UCSD-AML1 (cell line): ENCODE data around the gene FBXL7.

Experiments
- DNase-seq: peaks from one replicate; lab custom pipeline; 2025; ENCODE audit not compliant: unreplicated experiment; lab: John Stamatoyannopoulos, UW

The FBXL7 gene

DNA sequence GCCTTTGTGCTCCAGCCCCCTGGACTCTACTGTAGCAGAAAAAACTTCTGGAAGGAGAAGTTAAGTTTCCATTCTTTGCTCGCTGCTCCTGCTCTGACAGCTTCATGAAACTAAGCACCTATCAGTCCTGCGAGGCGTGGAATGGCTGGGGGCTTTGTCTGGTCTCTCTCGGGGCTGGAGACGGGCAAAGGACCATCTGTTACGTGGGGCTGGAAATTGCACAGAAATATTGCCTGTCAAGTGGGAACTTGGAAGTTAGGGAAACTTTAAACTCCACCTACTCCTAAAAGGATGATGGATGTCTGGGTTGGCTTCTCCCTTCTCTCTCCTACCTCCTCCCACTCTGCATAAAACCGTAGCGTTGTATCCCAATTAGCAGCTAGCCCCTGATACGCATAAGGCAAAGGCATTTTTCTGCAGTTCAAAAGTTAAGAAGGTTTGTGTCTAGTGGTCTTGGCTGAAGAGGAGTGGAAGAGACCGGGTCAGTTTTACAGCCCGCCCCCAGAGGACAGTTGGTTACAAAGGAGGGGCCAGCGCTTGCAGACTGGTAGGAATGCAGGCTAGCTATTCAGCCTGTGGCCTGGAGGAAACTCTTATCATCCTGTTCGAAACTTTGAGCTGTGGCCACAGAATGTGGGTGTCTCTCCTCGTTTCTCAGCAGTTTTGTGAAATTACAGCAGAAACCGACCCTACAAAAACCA, 1.3 kb downstream of the FBXL7 start:
- DNase-seq = no peak

DNA sequence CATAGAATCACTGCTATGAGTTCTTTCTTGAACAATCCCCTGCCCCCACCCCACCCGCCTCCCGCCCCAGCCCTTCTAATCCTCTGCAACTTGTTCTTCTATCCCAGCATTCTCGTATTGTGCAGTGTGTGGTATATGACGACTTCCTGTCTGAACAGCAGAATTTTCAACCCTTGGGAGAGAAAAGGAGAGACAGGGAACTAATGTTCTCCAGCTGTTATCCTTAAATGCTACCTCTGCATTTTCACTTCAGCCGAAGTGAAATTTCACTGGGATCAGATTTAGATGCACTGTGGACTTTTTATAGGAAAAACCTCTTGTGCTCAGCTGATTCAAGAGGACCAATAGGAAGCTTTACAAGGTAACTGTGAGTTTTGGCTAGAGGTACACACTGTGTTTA, 2.2 kb downstream of the FBXL7 start:
- no peak for DNase-seq

DNA sequence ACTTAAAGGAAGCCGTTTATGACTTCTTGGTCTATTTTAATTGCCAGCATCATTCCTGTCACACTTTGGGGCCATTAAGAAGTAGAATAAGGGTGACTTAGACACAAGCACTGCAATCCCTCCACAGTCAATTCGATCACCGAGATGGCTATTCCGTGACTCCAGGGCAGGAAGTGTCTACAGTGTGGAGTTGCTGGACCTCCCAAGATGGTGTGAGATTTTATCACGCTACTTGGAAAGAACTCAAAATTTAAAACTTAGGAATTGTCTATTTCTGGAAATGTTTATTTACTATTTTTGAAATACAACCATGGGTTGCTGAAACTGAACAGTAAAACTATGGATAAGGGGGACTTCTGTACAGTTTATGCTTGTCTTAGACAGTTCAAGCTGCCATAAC, 6.2 kb downstream of the FBXL7 start:
- no peak for DNase-seq

DNA sequence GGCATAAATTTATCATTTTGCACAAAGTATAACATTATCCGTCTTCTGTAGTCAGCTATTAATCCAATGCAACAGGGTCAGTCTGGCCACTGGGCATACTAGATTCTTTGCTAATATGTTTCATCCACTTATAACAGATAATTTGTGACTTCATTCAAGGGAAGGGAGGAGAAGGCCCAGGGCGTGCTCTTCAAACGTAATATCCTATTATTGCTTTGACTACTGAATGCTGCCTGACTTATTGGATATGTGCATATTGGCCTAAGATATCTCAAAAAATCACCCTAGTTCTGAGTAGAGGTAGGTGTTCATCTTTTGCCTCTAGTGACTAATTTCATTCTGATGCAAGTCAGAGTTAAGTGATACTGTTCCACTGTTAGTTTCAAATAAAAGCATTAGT, 6.9 kb downstream of the FBXL7 start:
- DNase-seq = no peak

DNA sequence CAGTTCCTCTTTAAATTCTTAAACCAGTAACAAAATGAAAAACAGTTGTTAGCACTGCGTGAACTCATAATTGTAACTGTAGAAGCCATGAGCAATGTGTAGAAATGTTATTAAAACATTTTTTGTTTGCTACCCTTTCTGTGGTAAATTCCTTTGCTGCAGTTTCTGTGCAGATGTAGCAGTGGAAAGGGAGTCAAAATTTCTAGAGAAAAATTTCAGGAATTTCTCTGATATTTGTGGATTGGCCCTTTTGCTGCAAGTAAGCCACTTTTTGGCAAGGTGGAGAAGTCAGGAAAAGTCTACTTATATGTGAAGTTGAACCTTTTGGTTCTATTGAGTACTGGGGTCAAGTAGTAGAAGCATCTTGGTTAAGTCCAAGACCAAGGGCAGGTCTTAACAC, 10.1 kb downstream of the FBXL7 start:
- DNase-seq = no peak

DNA sequence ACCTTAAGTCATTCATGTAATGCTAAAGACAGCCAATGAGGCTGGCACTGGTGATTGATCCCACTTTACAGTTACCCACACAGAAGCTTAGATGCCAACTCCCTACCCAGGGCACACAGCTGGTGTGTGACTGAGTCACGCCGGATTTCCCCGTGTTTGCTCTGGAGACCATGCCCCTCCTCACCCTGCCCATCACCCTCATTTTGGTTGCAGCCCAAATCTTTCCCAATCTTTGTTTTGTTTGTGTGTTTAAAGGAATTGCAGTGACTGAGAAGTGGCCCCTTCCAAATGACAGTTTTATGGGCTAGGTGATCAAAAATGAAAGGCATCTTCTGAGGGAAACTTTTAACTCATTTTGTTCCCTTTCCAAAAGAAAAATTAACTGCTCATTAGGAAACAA, 10.9 kb downstream of the FBXL7 start:
- no peak for DNase-seq

DNA sequence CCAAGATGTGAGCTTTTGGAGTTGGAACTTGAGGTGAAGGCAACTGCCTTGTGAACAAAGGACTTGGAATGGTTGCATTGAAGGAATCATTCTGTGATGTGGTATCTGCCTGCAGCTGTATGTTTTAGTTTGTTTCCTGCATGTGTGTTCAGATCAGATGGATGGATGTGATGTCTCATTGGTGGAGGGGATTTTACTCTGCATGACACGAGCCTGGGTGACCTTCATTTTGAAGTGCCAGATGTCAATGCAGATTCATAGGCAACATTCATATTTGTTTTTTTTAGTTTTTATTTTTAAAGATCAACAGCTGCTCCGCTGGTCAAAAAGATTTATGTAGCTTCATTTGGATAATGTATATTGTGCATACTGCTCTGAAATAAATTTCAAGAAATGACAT, 13.5 kb downstream of the FBXL7 start:
- no peak for DNase-seq

DNA sequence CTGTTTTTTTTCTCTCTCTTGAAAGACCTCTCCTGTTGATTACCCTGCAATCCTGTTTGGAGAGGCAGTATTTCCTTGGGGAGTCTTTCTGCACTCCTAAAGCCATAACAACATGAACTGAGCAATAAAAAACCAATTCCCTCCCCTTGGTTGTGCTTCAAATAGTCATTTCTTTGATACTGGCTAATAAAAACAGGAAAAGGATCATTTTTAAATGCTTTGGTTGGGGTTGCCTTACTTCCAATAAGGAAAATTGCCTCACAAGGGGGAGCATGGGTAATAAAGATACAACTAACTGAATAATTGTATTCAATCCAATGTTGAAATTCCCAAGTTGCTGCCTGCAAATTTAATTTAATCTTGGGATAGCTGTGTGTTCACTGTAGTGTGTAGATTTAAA, 13.9 kb downstream of the FBXL7 start:
- no peak for DNase-seq

DNA sequence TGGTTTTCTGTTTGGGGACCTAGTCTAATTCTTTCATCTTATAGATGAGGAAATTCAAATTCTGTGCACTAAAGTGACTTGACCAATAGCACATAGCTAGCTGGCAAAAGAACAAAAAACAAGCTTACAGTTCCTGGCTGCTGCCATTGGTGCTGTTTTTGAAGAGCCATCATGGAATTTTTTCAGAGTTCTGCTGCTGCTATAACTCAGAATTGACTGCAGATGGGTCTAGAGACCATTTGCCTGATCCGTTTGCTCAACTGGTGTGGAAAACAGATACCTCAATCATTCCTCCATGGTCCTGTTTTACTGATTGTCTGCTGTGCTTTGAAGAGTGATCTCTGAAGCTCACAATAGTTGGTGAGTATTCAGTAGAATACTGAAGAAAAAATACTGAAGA, 15.2 kb downstream of the FBXL7 start:
- no peak for DNase-seq

DNA sequence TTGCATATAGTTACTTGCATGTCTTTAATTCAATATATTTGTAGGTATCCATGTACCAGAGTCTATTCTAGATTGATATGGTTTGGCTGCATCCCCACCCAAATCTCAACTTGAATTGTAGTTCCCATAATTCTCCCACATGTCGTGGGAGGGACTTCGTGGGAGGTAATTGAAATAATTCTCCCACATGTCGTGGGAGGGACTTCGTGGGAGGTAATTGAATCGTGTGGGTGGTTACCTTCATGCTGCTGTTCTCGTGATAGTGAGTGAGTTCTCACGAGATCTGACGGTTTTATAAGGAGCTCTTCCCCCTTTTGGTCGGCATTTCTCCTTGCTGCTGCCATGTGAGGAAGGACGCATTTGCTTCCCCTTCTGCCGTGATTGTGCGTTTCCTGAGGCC, 16.5 kb downstream of the FBXL7 start:
- DNase-seq = no peak

DNA sequence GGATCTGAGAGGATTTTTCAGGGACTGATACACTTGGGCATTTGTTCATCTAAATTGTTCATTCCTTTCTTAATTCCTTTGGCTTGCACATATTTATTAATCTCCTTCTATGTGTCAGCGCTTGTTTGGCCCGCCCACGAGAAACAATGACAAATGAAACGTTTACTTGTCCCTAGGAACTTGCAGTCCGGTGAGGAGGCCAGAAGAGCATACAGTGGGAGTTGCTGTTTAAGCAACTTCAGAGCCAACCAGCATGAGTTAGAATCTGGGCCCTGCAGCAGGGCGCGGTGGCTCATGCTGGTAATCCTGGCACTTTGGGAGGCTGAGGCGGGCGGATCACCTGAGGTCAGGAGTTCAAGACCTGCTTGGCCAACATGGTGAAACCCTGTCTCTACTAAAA, 18.8 kb downstream of the FBXL7 start:
- no peak for DNase-seq

DNA sequence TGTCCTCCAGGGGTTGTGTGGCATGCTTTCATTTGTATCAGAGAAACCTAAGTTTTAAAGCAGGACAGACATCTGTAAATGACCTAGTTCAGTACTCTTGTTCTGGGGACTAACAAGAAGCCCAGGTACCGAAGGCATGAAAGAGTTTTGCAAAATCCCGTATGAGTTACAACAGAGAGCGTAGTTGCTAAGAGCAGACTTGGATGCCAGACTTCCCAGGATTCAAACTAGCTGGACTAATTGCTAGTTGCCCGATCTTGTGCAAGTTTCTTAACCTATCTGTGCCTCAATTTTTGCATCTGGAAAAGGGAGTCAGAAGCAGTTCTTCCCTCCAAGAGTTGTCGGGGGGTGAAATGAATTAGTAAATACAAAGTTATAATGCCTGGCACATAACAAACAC, 20.9 kb downstream of the FBXL7 start:
- no peak for DNase-seq

DNA sequence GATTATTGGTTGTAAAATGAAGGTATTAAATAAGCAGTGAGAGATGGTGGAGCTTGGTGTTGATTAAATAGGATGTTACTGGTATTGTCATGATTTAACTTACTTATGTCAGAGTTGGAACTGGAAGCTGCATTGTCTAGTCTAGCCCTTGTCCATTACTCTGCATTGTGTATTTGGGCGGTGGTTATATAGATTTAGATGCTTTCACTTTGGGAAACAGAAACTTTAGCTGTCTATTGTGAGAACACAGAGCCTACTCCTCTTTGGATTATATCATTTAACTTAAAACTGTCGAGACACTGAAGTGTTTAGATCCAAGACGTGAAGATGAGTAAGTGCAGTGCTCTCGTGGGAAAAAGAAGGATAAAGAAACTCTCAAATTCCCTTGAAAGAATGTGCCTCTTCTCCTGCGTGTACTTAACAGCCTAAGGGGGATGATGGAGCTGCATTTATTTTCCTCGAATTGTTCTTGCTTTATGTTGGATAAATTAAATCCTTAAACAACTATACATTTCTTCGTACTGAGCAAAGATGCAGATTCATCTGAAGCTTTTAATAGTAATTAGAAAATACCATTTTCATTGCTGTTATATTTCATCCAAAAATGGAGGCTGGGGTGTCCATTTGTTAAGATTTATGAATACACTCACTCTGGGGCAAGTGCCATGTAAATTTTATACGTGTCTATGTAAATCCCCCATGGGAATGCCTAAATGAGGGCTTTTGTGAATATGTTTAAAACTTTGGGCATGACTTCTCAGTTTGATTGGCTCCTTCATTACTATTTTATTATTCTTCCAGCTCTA, 21.6 kb downstream of the FBXL7 start:
- no peak for DNase-seq

DNA sequence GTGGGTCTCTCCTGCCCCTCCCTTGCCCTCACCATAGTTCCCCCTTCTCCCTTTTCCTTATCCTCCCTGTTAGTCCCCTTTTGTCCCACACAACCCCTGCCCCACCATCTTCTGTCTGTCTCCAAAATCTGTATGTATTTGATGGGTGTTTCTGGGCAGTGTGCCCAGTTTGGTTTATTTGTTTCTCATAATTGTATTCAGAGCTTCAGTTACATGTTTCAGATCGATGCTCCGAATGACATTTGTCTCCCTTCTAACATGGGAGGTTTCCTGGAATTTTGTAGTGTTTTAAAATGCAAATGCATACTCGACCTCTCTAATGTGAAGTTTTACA, 22.2 kb downstream of the FBXL7 start:
- no peak for DNase-seq

DNA sequence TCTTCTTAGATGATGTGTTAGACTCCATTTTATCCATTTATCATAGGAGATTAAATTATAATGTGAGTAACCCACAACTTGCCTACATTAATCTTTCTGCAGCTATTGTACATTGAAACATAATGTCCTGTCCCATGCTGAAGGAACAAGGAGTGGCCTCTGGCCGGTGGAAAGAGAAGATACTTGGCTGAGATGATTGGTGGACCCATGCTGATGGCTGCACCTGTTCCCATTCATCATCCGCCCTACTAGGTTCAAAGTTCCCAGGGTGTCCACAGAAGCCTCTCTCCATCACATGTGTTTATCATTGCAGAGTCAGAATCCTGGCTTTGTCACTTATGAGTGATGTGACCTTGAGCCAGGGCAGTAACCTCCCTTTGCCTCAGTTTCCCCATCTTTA, 24.7 kb downstream of the FBXL7 start:
- DNase-seq = no peak

DNA sequence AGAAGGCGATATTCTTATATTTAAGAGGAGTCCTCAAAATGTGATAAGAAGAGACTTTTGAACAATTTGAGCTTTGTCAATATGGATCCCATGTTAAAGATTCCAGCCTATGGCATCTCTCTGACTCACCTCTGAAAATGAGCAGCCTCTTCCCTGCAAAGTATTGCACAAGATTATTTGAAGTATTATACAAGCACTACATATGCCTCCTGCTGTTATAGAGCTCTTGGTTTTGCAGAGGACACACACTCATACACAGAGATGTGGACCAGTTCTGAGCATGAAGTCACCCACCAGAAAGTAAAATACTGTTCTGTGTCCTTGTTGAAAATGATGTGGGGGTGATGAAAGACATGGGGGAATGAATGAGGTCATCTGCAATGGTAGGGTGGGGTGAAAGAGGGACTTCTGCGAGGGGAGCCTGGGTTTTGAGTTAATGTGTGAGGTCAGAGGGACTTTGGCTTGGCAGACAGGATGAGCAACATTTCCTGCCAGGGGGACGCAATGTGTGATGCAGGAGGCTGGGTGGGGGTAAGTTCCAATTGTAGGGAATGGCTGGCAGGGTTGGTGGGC, 25.8 kb downstream of the FBXL7 start:
- no peak for DNase-seq

DNA sequence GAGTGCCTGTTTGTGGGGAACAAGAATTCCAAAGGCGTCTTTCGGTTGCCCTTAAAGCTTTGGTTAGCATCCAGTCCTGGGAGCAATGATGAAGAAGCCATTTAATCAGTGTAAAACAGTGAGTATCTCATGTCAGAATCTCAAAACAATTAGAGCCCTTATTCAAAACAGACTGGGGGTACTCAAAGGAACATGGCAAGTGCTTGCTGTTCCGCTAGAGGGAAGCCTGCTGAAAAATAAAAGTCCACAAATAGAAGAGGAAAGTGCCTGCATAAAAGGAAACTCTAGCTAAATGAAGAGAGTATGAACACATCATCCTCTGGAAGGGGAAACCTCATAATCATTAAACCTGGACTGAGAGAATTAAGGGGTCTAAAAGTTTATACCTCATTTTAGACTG, 26.4 kb downstream of the FBXL7 start:
- DNase-seq = no peak

DNA sequence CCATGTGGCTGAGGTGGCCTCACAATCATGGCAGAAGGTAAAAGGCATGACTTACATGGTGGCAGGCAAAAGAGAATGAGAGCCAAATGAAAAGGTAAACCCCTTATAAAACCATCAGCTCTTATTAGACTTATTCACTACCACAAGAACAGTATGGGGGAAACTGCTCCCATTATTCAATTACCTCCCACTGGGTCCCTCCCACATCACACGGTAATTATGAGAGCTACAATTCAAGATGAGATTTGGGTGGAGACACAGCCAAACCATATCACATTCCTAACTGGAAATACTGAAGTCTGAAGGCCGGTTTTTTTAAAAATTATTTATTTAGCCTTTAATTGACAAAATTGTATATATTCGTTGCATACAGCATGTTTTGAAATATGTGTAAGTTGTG, 28.5 kb downstream of the FBXL7 start:
- no peak for DNase-seq

DNA sequence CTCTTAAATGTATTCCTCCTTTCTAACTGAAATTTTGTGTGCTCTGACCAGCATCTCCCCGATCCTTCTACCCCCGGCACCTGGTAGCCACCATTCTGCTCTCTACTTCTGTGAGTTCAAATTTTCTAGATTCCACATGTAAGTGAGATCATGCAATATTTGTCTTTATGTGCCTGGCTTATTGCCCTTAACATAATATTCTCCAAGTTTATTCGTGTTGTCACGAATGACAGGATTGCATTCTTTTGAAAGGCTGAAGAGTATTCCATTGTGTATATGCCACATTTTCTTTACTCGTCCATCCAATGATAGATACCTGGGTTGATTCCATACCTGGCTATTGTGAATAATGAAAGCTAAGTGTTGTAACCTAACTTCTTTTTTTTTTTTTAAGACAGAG, 29.0 kb downstream of the FBXL7 start:
- no peak for DNase-seq

DNA sequence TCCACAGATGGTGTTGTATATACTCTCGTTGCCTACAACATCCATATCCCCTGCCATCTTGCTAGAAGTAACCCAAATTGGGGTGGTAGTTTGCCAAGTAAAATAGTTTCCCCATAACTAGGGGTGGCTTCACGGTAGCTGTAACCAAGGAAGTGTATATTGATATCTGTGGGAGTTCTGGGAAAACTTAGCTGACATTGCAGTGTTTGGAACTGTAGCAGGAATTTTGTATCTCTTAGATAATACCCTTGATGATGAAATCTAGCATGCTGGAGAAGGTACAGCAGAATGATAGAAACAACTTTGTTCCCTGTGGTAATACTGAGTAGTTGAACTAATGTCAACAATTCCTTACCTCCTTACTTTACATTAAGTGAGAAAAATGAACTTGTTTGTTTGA, 29.8 kb downstream of the FBXL7 start:
- DNase-seq = no peak

DNA sequence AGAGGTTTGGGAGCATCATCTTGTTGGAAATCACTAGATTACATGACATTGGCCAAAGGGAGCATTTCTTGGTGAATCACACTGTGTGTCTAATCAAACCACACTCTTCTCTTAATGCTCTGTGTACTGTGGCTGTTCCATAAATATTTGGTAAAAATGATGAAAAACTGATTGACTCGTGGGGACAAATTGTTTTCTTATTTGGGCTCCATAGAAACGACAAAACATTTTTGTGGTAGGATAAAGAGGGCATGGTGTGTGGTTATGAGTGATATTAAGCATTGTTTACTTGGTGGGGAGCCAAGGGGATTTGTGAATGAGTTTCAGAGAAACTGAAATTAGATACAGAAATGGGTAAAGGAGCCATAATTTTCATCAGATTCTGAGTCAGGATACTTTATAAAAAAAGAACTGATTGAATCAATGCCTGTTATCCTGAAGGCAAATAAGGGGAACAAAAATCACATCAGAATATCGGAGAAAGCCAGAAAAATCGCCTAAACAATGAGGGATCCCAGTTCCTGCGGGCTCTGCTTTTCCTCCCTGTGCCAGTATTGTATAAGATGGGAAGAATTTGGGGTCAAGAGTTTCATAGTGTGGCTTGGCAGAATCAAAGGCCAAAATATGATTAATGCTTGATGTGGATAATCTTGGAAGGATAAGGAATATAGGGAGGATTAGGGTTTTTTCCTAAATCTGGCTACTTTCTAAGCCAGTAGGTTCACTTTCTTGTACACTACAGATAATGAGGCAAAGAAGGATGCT, 33.3 kb downstream of the FBXL7 start:
- no peak for DNase-seq

DNA sequence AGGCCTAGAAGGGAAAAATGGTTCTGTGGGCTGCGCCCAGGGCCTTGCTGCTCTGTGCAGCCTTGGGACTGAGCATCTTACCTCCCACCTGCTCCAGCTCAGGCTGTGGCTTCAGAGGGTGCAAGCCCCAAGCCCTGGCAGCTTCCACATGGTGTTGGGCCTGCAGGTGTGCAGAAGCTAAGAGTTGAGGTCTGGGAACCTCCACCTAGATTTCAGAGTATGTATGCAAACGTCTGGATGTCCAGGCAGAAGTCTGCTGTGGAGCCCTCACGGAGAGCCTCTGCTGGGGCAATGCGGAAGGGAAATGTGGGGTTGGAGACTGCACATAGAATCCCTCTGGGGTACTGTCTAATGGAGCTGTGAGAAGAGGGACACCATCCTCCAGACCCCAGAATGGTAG, 36.0 kb downstream of the FBXL7 start:
- DNase-seq = no peak
